Stimulated activated CD8-positive, alpha-beta memory T cell treated with anti-CD3 and anti-CD28 coated beads, Interleukin-12 subunit alpha, Interleukin-12 subunit beta, amount 100 ng/mL, for 4 hours (primary cell): ENCODE data around the gene KLF13.
A peak's percentile ranks its signal among the peaks of the same experiment; 100 is the strongest.

Experiments
- DNase-seq: peaks from one replicate; pipeline ENCODE4 v3.0.0-alpha.2; 2020; ENCODE audit warnings: low read depth

KLF13 gene

DNA sequence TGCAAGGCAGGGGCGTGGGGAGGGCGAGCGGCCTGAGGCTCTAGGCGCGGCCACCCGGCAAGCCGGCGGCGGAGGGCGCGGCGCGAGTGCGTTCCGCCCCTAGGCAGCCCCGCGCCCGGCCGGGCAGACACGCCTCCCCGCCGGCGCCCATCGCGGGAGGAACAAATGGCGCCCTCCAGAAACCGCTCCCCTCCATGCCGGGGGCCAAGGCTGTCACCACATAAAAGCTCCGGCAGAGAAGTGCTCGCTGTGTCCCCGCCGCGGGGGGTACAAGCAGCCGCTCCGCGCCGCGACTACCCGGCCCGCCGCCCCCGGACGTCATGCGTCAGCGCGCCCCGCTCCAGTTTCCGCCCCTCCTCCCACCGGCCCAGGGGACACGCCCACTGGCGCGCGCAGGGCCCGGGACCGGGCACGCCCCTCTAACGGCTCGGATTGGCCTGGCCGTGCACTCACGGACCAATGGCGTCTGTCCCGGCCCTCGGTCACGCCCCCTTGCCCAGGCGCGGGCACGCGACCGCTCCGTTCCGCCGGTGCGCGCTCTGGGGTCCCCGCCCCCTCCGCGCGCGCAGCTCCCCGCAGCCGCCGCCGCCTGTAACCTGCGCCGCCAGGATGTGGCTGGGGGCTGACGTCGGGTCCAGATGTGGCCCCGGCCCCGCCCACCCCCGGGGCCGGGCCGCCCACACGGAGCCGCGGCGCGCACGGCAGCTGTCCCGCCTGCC is at the start of gene KLF13:
Gene KLF13 (plus strand): TSS at position 680 of the 719 bp plus-strand sequence. CDS start 378 bp downstream, outside the sequence.
- DNase-seq: peak; percentile 100

DNA sequence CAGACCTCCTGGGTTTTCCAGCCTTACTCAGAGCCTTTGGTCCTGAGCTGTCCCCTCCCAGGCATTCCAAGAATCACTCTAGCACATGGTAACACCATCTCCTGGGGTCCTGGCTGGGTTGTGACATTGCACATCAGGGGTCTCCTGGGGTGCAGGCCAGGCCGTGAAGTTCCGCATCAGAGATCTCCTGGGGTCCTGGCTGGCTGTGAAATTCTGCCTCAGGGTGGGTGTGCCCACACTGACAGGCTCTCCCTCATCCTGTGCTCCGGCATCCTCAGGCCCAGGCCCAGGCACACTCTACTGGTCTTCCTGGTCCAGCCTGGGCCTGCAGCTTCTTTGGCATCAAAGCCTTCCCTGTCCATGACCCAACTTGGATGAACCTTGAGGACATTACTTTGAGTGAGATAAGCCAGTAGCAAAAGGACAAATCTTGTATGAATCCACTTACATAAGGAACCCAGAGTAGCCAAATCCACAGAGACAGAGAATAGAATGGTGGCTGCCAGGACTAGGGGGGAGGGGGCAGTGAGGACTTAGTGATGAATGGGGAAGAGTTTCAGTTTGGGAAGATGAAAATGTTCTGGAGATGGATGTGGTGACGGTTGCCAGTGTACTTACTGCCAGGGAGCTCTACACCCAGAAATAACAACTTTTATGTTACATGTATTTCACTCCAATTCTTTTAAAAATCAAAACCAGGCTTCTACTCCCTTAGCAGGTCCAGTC is 49.1 kb upstream of the KLF13 start:
- no peak for DNase-seq

DNA sequence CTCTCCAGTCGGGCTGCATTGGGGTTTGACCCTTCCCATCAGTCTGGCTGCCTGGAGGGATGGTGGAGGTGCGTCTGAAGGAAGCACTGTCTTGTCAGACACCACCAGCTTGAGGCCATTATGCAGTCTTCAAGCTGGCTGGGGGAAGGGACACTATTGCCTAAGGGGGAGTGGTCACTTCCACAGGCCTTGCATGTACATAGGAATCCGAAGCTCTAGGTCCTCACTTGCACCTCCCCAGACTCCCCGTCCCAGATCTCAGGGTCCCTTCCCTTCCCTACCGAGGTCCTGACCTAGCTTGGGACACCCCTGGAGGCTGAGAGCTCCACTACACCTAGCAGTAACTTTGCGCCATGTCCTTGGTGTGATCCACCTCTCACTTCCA is 48.6 kb upstream of the KLF13 start:
- no peak for DNase-seq

DNA sequence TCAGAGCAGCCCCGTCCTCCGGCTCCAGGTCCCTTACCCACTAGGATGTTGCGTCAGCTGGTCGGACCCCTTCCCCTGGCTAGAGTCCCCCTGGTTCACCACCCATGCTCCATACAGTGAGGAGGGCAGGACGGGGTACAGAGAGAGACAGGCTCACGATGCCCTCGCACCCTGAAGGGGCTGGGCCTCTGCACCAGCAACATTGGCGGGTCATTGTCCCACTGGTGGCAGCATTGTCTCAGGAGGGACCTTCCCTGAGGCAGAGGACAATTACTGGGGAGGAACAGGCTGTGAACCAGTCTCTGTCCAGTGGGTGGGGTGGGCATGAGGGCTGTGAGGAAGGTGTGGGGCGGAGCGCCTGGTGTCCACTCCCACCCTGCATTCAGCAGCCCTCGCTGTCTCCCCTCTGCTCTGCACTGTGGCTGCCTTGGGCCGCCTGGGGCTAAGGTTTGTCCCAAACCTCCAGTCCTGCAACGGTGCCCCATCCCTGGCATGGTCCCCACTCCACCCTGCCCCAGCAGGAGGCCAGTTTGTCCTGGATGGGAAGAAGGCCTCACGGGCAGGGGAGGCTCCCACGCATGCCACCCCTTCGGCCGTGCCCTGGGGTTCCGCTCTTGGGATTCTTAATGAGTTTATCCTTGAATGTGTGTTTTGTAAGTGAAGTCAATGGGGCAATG is 48.0 kb upstream of the KLF13 start:
- no peak for DNase-seq

DNA sequence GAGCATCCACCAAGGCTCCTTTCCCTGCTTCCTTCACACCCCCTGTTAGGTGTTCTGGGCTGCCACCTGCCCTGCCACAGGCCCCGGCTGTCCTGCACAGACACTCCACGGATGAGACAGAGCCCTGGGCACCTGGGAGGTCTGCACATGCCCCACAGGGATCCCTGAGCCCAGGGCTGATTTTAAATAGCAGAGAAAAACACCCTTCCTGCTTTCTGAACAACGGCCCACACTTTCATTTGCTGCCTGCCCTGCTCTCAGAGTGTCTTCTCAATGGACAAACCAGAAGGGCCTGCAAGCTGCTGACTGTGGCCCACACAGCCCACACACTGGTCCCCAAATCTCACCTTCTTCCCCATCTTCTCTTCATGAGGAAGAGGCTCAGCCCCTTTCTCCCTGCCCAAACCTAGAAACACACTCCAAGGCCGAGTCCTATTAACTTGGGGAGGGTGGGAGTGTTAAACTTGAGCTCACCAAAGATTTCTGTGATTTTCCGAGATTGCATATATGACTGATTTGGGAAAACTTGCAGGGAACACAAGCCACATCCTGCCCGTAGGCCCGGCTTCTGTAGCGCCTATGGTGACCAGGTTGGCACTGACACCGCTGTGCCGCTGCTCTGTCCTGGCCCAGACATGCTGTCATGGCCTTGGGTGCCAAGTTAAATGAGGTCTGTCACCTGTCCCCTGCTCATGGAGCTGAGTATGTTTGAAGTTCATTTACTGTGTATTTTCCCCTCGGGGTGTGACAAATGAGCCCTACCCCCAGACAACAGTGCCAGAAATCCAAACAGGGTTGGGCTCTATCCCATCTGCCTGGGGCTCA is 47.2 kb upstream of the KLF13 start:
- no peak for DNase-seq

DNA sequence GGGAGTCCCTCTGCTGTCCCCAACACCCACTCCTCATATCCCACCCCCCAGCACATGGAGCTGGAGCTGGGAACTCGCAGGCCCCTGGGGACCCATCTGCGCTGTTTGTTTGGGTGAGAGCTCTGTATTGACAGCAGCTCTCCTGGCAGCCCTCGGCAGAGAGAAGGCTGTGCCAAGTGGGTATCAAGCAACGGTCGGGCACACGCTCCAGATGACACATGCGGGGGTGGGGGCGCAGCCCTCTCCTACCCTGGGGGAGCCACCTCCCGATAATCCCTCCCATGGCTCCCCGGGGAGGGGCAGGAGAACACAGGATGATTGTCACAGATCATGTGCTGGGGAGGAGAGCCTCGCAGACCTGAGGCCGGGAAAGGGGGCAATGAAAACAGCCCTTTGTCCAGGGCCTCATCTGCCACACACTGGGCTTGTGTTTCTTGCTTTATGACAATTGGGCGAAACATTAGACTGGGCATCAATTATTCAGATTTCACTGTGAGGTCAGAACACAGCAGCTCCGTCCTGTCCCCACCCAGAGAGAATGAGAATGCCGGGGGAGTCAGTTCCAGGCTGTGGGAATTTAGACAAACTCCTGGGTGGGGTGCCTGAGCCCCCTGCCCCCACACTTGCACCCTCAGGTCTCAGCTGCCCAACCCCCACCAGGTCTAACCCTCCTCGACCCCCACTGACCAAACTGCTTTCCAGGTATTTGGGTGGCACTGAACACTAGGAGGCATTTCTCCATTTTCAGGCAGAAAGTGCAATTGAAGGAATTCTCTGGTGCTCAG is 46.4 kb upstream of the KLF13 start:
- DNase-seq: no peak

DNA sequence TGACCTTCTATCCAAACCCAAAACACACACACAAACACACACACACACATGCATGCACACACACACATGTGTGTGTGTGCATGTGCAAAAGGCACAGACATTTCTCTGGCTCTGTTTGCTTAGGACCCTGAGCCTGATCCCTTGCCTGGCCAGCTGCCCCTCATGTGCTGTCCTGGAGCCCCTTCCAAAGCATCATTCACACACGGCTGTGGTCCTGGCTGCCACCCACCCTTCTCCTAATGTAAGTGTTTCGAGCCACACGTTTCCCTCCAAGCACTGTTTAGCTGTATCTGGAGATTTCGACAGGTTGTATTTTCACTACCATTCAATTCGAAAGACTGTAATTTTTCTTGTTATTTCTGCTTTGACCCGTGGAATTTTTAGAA is 45.8 kb upstream of the KLF13 start:
- no peak for DNase-seq

DNA sequence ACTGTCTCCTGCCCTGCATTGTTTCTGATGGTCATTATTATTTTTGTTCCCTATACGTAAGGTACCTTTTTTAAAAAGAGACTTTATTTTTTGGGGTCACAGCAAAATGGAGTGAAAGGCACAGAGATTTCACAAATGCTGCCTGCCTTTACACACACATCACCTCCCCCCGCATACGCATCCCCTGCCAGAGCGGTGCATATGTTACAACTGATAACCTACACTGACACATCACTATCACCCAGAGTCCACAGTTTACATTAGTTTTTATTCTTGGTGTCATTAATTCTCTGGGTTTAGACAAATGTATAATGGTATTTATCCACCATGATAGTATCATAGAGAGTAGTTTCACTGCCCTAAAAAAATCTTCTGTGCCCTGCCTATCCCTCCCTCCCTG is 43.6 kb upstream of the KLF13 start:
- DNase-seq: no peak

DNA sequence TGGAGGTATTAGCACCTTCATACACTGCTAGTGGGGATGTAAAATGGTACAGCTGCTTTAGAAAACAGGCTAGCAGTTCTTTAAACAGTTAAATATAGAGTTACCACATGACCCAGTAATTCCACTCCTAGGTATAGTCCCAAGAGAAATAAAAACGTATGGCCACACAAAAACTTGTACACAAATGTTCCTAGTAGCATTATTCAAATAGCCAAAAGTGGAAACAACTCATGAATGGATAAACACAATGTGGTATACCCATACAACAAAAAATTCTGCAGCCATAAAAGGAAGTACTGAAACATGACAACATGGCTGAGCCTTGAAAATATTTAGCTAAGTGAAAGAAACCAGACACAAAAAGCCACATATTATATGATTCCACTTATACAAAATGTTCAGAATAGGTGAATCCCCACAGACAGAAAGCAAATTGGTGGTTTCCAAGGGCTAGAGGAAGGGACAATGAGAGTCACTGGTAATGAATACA is 40.8 kb upstream of the KLF13 start:
- no peak for DNase-seq

DNA sequence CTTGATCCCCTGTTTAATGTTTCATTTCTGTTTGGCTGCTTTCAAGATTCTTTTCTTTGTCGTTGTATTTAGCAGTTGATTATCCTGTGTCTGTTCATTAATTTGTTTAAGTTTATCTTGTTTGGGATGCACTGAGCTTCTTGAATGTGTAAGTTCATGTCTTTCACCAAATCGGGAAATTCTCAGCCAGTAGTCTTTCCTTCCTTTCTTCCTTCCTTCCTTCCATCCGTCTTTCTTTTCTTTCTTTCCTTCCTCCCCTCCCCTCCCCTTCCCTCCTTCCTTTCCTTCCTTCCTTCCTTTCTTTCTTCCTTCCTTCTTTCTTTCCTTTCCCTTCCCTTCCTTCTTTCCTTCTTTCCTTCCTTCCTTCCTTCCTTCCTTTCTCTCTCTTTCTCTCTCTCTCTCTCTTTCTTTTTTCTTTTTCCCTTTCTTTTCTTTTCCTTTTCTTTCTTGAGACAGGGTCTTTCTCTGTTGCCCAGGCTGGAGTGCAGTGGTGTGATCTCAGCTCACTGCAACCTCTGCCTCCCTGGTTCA is 35.5 kb upstream of the KLF13 start:
- no peak for DNase-seq

DNA sequence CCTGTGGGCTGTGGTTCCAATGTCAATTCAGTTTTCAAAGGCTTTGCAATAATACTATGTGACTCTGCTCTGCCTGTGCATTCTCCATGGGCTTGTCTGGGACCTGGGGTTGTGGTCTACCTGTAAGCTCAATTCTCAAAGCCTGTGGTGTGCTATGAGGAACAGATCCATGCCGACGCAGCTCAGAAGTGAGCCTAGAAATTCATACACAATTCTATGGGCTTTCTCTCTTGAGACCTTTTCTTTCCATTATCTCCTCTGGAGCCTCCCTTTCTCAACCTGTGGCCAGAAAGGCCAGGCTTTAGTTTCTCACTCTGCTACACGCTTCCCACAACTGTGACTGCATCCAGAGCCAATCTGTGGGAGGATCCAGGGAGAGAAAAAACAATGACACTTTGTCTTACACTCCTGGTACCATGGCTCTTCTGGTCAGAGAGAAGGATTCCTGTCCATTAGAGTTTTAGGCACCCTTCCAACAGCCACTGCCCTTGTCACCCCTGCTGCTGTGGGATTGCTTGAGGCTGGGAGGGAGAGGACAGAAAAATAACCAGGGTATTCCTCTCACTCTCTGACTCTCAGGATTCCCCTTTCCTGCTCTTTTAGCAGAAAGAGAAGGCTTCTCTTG is 34.1 kb upstream of the KLF13 start:
- no peak for DNase-seq

DNA sequence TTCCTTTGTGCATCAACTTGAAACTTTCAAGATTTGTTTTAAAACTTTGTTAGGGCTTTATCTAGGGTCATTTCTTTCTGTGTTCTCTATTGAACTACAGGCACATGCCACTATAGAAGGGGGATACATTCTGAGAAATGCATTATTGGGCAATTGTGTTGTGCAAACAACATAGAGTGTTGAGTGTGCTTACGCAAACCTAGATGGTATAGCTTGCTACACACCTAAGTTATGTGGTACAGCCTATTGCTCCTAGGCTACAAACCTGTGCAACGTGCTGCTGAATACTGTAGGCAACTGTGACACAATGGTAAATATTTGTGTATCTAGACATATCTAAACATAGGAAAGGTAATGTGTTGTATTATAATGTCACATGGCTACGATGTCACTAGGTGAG is 33.0 kb upstream of the KLF13 start:
- no peak for DNase-seq

DNA sequence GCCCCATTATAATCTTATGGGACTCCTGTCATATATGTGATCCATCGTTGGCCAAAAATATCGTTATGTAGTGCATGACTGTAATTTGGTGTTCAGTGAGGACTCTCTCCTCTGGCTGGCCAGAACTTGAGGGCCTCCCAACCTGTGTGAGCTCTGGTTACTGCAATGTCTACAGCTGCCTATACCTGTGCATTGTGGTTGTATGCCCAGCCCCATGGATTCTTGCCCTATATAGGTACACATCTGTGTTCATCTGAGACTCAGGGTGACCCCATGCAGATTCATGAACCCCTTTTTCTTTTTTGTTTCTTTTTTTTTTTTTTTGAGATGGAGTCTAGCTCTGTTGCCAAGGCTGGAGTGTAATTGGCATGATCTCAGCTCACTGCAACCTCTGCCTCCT is 32.6 kb upstream of the KLF13 start:
- no peak for DNase-seq

DNA sequence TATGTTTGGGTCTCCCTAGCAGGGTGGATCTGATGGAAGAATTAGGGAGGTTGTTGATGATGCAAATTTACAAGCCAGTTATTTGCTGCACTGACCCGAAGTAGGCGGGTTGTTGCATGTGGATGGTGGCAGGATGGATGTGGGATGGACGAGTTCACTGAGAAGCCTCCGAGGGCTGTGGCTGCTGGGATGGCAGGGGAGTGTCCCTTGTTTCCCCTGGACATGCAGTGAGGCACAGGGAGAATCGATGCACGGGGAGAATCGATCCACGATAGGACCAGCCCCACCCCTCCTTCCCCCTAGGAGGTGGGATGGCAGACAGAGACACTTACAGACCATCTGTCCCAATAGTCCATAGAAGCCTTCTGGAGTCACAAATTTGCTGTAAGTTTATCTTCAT is 31.0 kb upstream of the KLF13 start:
- DNase-seq: no peak

DNA sequence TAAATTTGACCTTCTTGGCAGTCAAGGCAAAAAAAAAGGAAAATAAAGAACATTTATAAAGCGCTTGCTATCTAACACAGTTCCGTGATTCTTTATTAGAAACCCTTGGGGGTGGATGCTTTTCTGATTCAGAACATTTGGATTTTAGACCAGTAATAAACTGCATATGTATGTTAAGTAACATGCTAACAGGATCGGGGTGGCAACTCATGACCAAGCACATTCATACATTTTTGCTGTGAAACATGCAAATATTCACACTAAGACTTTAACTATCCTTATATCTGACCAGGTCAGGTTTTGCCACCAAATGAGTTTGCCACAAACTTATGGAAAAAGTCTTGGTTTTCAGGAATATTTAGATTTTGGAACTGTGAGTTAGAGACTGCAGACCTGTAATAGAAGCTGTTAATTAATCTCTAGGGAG is 30.4 kb upstream of the KLF13 start:
- no peak for DNase-seq

DNA sequence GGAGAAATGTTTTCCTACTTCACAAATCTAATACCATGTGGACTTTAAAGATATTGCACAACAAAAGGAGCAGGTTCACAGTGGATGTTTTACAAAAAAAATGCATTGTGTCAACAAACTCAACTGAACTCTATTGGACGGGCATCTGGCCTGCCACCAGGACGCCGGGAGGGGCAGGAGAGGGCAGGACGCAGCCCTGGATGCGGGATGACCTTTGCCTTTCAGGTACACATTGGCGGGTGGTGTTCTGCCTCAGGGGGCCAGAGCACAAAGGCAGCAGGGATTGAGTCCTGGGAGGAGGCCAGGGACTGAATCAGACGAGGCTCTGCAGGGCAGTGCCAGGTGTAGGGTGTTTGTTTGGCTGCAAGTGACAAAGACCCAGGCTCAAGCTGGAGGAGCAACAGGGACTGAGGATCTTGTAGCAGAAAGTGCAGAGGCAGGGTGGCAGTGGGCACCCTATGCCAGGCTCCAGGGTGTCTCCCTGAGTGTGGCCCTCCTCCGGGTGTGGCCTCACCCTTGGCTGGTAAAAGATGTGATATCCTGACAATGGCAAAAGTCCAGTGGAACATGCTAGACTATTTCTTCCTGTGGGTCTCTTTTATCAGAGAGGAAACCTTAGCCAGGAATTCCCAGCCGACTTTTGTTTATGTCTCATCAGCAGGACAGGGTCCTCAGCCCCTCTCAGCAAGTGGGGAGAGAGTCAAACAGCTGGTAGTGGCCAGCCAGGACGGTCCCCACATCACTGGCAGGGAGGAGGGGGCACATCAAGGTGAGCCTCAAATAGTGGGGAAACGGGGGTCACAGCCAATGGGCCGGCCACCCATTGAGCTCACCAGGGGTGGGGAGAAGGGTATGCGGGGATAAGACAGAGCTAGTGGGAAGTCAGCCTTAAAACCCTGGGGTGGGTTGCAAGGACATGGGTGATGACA is 29.7 kb upstream of the KLF13 start:
- no peak for DNase-seq

DNA sequence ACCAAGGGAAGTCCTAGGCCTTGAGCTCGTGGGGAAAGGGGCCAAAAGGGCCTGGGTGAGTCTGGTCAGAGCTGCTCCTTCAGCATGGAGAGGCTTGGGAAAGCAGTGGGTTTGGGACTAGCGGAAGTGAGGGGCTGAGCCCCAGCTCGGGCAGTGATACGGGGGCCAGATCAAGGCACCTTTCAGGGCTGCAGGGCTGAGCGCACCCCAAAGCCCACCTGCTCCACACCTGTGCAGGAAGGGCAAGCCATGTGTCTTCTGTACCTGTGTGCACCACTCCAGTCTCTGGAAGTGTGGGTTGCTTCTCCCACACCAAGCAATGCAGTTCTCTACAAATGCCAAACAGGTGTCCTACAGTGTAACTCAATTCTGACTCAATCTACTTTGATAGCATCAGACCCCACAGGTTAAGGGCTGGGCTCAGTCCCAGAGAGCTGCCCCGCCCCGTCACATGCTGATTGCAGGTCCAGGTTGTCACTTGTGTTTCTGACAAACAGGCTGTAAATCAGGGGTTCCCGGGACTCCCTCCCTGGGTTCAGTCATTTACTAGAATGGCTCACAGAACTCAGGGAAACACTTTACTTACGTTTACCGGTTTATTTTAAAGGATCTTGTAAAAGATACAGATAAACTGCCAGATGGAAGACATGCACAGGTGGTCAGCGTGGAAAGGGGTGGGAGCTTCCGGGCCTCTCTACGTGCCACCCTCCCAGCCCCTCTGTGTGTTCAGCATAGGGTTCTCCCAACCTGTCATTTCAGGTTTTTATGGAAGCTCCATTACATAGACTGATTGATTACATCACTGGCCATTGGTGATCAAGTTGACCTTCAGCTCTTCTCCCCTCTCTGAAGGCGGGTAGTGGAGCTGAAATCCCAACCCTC is 28.8 kb upstream of the KLF13 start:
- DNase-seq: no peak

DNA sequence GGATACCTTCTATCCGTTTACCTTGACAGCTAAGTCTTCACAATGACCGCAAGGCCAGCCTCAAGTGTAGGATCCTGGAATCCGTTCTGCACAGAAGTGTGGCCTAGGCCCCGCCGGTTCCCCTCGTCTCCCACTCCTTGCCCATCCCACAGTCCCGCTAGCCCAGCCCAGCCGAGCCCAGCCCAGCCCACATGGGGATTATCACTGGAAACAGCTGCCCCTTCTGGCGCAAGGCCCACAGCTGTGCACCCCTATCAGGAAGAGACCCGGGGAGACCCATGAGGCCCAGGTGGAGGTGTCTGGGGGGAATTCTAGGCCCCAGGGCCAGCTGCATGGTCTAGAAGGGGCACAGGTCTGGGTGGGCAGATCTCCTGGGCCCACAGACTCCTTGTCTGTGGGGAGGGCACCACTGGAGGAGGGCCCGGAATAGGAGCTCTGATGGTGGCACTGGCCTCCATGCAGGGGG is 27.9 kb upstream of the KLF13 start:
- no peak for DNase-seq
